Activated CD4-positive, alpha-beta T cell treated with anti-CD3 and anti-CD28 coated beads, Interleukin-10, Interleukin-2, amounts not matched to agents 100 ng/mL and 50 ng/mL, durations not matched to agents 16 hours and 8 hours (primary cell): ENCODE data around the gene RBM27.
A peak's percentile ranks its signal among the peaks of the same experiment; 100 is the strongest.
"Not testable (repeated sequence)": the region's sequence is repeated elsewhere in the genome, so short reads cannot be mapped to it uniquely, and the experiment has no call there.

Experiments
- DNase-seq: peaks from one replicate; pipeline ENCODE4 v3.0.0-alpha.2; 2020

The RBM27 gene

GRCh38 chr5:146209714-146210113, 6.3 kb downstream of the RBM27 start:
- DNase-seq: no peak

- DNase-seq: not testable (repeated sequence)
These were observed 7.4 kb downstream of the RBM27 start for GRCh38 chr5:146210810-146211209.

DNA sequence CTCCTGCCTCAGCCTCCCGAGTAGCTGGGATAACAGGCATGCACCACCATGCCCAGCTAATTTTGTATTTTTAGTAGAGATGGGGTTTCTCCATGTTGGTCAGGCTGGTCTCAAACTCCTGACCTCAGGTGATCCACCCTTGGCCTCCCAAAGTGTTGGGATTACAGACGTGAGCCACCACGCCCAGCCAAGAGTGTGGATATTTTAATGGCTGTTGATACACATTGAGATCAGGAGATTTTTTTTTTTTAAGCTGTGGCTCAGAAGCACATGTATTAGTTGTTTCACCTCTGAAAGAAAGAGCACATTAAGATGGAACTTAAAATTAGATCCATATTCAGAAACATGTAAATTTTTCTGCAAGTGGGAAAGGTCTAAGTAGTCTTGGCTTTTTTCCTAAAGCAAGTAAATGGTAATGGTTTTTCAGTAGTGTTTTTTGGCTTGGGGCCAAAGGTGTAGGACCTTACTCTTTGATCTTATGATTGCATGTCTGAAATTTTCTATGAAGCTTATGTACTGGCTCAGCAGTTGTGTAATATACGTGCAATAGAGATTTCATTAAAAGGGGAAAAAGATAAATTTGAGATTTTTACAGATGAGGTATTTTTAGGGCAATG, 9.9 kb downstream of the RBM27 start:
- DNase-seq: no peak

DNA sequence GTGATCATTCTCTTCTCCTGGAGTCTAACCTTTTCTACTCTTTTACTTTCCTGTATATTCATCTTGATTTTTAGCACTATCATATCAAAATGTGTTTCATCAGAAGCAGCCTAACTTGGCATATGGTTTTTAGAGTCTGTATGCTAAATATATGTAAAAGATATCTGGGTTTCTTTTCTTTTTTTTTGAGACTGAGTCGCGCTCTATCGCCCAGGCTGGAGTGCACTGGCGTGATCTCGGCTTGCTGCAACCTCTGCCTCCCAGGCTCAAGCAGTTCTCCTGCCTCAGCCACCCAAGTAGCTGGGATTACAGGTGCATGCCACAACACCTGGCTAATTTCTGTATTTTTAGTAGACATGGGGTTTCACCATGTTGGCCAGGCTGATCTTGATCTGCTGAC, 11.5 kb downstream of the RBM27 start:
- not testable (repeated sequence) for DNase-seq

DNA sequence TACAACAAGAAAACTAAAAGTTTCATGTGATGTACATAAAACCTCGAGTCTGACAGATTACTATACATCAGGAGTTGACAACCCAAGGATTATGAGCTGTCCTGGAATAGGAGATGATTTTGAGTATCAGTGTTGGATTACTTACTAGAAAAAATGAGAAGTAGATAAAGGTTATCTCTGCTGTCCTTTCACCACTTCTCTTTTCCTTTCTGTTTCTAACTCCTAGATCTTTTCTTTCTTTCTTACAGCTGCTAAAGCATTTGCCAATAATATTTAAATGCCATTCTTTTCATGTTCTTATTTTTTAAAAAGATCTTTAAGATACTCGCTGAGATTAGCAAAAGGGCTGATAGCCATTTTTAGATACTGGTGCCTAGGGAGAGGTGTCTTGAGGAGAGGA, 14.8 kb downstream of the RBM27 start:
- DNase-seq: no peak

GRCh38 chr5:146219243-146219642, 15.8 kb downstream of the RBM27 start:
- no peak for DNase-seq

DNA sequence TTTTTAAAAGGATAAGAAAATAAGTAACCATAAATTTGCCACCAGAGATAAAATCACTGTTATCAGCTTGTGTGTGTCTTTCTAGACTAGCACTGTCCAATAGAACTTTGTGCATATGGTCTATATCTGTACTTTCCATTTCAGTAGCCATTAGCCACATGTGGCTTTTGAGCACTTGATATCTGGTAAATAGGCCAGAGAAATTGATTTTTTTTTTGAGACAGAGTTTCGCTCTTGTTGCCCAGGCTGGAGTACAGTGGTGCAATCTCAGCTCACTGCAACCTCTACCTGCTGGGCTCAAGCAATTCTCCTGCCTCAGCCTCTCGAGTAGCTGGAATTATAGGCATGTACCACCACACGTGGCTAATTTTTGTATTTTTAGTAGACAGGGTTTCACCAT, 17.8 kb downstream of the RBM27 start:
- DNase-seq: no peak

DNA sequence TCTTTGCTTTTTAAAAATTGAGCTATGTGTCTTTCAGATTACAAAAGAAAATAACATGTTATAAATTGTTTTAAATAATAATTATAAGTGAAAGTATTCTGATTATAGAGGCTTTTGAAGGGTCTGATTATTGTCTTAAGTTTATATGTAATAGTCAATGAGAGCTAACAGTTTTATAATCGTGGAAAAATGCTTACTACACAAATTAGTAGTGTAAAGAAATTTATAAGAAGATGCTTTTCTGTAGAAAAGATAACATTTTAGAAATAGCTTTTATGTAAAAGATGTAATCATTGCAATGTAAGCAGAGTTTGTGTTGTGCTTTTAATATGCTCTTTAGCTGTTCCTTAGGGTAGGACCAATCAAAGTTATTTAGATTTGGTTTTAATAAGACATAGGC, 18.6 kb downstream of the RBM27 start:
- no peak for DNase-seq

DNA sequence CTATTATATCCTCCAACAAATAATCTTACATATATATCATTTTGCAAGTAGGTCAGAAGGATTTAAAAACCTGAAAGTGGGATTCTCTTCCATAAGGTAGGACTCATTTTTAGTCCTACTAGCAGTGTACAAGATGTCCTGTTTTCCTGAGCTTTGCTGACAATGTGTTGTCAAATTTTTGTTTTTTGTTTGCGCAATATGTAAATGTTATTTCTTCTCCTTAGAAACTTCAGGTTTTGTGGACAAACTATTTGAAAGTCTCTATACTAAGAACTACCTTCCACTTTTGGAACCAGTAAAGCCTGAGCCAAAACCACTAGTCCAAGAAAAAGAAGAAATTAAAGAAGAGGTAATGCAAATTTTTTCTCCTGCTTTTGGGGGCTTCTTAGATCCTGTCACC, 19.8 kb downstream of the RBM27 start:
- no peak for DNase-seq

DNA sequence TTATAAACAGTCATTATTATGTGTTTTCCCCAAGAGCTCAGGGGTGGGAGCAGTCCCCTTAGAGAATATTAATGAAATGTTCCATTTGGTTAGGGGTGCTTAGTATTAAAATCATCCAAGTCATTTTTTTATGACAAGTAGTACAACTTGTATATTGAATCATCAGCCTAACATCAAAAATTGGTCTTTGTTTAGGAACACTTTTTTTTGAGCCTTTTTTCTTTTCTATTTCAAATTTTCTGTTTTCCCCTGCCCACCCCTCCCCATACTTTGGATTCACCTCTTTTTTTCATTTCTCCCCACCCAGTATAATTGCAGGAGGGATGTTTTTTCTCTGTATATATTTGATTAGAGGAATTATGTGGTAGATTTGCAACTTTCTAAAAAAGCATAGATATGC, 25.8 kb downstream of the RBM27 start:
- no peak for DNase-seq

DNA sequence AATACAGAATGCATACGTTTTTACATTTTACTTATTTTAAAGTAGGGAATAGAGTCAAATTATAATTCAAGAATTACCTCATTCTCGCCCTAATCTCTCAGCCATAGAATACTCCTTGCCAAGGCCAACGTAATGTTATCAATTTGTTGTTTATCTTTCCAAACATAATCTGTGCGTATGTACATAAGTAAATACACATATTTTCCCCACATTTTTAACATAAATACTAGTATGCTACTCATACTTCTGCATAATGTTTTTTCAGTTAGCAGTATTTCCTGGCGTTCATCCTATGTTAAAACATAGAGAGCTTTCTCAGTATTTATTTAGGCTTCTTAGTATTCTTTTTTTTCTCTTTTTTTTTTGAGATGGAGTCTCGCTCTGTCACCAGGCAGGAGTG, 28.8 kb downstream of the RBM27 start:
- DNase-seq: no peak

GRCh38 chr5:146233441-146233840, 30.0 kb downstream of the RBM27 start:
- no peak for DNase-seq

DNA sequence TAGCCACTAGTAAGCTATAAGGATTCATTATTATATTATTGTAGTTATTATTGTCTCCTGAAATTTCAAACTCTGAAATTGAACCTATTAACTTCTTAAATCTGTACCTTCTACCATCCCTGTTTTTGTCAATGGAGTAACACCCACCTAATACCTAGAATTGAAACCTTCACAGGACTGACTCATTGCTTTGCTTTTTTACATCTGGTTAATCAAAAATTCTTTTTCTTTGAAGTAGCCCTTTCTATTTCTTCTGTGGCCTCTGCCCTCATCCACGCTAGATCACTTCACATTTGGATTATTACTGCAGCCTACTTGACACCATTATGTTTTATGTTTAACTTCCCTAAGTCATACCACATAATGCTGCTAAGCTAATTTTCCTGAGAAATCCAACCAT, 35.6 kb downstream of the RBM27 start:
- DNase-seq: peak; percentile 49

DNA sequence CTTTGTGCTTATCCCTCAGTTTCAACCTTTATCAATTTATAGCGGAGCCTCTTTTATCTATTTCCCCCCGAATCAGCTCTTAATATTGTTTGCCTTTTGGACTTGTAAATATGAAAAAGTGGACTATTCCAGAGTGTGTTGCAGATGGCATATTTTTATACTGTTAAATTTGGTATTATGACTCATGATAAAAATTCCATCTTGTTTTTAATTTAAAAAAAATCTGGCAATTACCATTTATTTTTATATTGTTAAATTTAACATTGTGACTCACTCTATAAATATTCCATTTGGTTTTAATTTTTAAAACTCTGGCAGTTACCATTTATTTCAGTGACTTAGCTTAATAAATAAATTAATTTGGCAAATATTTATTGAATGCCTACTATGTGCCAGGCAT, 37.5 kb downstream of the RBM27 start:
- no peak for DNase-seq

GRCh38 chr5:146243247-146243646, 39.8 kb downstream of the RBM27 start:
- no peak for DNase-seq

DNA sequence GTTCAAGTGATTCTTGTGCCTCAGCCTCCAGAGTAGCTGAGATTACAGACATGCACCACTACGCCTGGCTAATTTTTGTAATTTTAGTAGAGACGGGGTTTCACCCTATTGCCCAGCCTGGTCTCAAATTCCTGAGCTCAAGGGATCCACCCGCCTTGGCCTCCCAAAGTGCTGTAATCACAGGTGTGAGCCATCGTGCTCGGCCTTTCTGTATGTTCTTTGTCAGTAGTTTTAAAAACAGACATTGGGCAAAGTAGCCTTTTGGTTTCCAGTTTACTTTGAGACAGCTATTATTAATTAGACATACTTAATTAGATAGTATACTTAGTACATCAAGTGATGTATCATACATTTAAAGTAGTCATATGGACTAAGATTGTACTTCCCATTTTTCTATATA, 45.2 kb downstream of the RBM27 start:
- no peak for DNase-seq

DNA sequence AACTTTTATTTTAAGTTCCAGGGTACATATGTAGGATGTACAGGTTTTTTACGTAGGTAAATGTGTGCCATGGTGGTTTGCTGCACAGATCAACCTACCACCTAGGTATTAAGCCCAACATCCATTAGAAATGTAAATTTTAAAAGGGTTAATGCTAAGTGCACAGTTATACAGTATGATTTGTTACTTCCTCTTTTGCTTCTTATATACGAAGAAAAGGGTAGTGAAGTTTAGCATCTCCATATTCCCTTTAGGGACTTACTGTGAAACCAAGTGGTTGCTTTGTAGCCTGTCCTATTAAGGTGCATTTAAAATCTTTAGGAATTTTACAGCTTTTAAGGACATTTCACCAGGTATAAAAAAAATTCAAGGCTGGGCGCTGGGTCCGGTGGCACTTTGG, 46.4 kb downstream of the RBM27 start:
- no peak for DNase-seq
